Neural crest cell (in vitro differentiated cells): ENCODE measurements around the gene NEURL3. TPM values are rescaled to one million over a fixed set of nuclear protein-coding genes. Genes with fewer than 3 reads are reported as not detected.

ENCODE experiments used
- DNase-seq: peaks from one replicate; pipeline ENCODE4 v3.0.0; 2021; ENCODE audit warnings: low read depth, mixed read lengths, low spot score
- H3K27ac Mint-ChIP-seq: one replicate; pipeline ENCODE4 v1.8.0; 2021; ENCODE audit warnings: mild to moderate bottlenecking, mixed read lengths; ENCODE audit not compliant: unreplicated experiment
- H3K27me3 Mint-ChIP-seq: 2 replicates; pipeline ENCODE4 v1.8.0; 2021; ENCODE audit warnings: low read depth, mild to moderate bottlenecking, mixed read lengths
- H3K36me3 Mint-ChIP-seq: 2 replicates; pipeline ENCODE4 v1.8.0; 2021; ENCODE audit warnings: low read depth, mild to moderate bottlenecking, mixed read lengths
- H3K4me1 Mint-ChIP-seq: 2 replicates; pipeline ENCODE4 v1.8.0; 2021; ENCODE audit warnings: mixed read lengths
- H3K4me3 Mint-ChIP-seq: one replicate; pipeline ENCODE4 v1.8.0; 2021; ENCODE audit warnings: mild to moderate bottlenecking, mixed read lengths
- H3K9me3 Mint-ChIP-seq: 2 replicates; pipeline ENCODE4 v1.8.0; 2021; ENCODE audit warnings: mixed read lengths
- CTCF ChIP-seq: fragments of 200-600 bp; sonication (generic); conservative IDR thresholded peaks from 2 replicates; pipeline ENCODE4 v1.5.0; 2021; ENCODE audit warnings: antibody characterized with exemption, mild to moderate bottlenecking
- total RNA-seq: library from RNA; stranded (reverse); gene quantifications from 2 replicates; pipeline ENCODE4 v1.2.1, GENCODE V29; 2021

Gene NEURL3
- total RNA-seq, 1 donor from 2014 or later = 0.21 TPM

- no peak for DNase-seq
- peaks cover 3% of the 10 kb centered on the region for H3K9me3 Mint-ChIP-seq
- H3K27ac Mint-ChIP-seq = no peak overlapping the region
- no peaks in the 10 kb centered on the region for H3K36me3 Mint-ChIP-seq
- TF ChIP-seq CTCF = no peak
- H3K4me1 Mint-ChIP-seq = no peaks in the 10 kb centered on the region
- H3K27me3 Mint-ChIP-seq = peaks cover 13% of the 10 kb centered on the region
- H3K4me3 Mint-ChIP-seq = no peak overlapping the region
Observed at GRCh38 chr2:96495982-96496629, 9.1 kb downstream of the NEURL3 start.

GRCh38 chr2:96494188-96494587 is 11.0 kb downstream of the NEURL3 start:
- H3K4me3 Mint-ChIP-seq = no peak overlapping the region
- H3K36me3 Mint-ChIP-seq = no peaks in the 10 kb centered on the region
- no peak for TF ChIP-seq CTCF
- no peaks in the 10 kb centered on the region for H3K4me1 Mint-ChIP-seq
- no peak for DNase-seq
- peaks cover 3% of the 10 kb centered on the region for H3K9me3 Mint-ChIP-seq
- H3K27ac Mint-ChIP-seq = no peak overlapping the region
- peaks cover 13% of the 10 kb centered on the region for H3K27me3 Mint-ChIP-seq

GRCh38 chr2:96493072-96493471 is 12.1 kb downstream of the NEURL3 start:
- no peak for TF ChIP-seq CTCF
- Mint-ChIP-seq H3K27ac (no peak overlapping the region), H3K4me3 (no peak overlapping the region), H3K4me1 (no peaks in the 10 kb centered on the region), H3K27me3 (peaks cover 11% of the 10 kb centered on the region), H3K9me3 (peaks cover 3% of the 10 kb centered on the region), H3K36me3 (no peaks in the 10 kb centered on the region)
- DNase-seq = no peak

- peaks cover 12% of the 10 kb centered on the region for H3K27me3 Mint-ChIP-seq
- no peak for TF ChIP-seq CTCF
Observed at GRCh38 chr2:96491860-96492497, 13.2 kb downstream of the NEURL3 start.

GRCh38 chr2:96489663-96490062 is 15.5 kb downstream of the NEURL3 start:
- no peak for DNase-seq
- no peaks in the 10 kb centered on the region for H3K36me3 Mint-ChIP-seq
- H3K27ac Mint-ChIP-seq = no peak overlapping the region
- H3K4me1 Mint-ChIP-seq = peaks cover 8% of the 10 kb centered on the region
- H3K4me3 Mint-ChIP-seq = no peak overlapping the region
- no peak for TF ChIP-seq CTCF
- H3K9me3 Mint-ChIP-seq = no peaks in the 10 kb centered on the region
- peaks cover 12% of the 10 kb centered on the region for H3K27me3 Mint-ChIP-seq

More at GRCh38 chr2:96491860-96492497, 13.2 kb downstream of the NEURL3 start:
- no peak for DNase-seq
- Mint-ChIP-seq H3K4me1 (no peaks in the 10 kb centered on the region), H3K27ac (no peak overlapping the region), H3K9me3 (peaks cover 3% of the 10 kb centered on the region), H3K4me3 (no peak overlapping the region), H3K36me3 (no peaks in the 10 kb centered on the region)
